ENCODE measurements around the gene UNC5C.

DNA sequence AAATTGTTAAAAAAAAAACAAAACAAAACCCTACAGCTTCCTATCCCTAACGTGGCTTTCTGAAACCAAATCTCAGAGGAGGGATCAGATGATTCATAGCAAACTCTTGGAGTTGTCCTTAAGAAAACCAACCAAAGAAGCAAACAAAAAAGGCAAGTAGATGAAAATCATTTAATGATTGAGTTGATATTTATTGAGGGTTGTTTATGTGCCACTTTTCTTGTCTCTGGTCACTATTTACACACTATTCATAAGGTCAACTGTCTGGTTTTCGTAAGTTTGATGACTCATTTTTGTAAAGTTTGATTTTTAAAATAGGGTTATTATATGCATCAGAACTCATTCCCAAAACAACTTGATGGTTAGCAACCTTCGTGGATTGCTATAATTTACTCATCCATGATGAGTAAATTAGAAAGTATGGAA, 133.4 kb downstream of the UNC5C start:
- TF ChIP-seq, protein P1, sequence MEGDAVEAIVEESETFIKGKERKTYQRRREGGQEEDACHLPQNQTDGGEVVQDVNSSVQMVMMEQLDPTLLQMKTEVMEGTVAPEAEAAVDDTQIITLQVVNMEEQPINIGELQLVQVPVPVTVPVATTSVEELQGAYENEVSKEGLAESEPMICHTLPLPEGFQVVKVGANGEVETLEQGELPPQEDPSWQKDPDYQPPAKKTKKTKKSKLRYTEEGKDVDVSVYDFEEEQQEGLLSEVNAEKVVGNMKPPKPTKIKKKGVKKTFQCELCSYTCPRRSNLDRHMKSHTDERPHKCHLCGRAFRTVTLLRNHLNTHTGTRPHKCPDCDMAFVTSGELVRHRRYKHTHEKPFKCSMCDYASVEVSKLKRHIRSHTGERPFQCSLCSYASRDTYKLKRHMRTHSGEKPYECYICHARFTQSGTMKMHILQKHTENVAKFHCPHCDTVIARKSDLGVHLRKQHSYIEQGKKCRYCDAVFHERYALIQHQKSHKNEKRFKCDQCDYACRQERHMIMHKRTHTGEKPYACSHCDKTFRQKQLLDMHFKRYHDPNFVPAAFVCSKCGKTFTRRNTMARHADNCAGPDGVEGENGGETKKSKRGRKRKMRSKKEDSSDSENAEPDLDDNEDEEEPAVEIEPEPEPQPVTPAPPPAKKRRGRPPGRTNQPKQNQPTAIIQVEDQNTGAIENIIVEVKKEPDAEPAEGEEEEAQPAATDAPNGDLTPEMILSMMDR (IDR thresholded peaks at IDR 0.05): no peak
- TF ChIP-seq POLR2A (IDR thresholded peaks at IDR 0.05): no peak
- TF ChIP-seq POLR2AphosphoS5 (IDR thresholded peaks at IDR 0.05): no peak
- no peak for TF ChIP-seq EP300 (IDR thresholded peaks at IDR 0.05)
